ENCODE measurements around the gene LDB2.
"Not testable (repeated sequence)": the region's sequence is repeated elsewhere in the genome, so short reads cannot be mapped to it uniquely, and the experiment has no call there.

Gene LDB2

GRCh38 chr4:16646459-16646858 lies 252.0 kb downstream of the LDB2 start:
- DNase-seq (ENCODE audit: low read depth): no peak

GRCh38 chr4:16643893-16644292 lies 254.6 kb downstream of the LDB2 start:
- DNase-seq (ENCODE audit: low read depth): no peak

GRCh38 chr4:16642897-16643296 lies 255.5 kb downstream of the LDB2 start:
- no peak for DNase-seq (ENCODE audit: low read depth)

- DNase-seq (ENCODE audit: low read depth): no peak
Observed at GRCh38 chr4:16641971-16642370, 256.5 kb downstream of the LDB2 start.

- DNase-seq (ENCODE audit: low read depth): no peak
Observed at GRCh38 chr4:16636912-16637630, 261.4 kb downstream of the LDB2 start.

GRCh38 chr4:16636304-16636703 lies 262.1 kb downstream of the LDB2 start:
- DNase-seq (ENCODE audit: low read depth): no peak

GRCh38 chr4:16629274-16629673 lies 269.2 kb downstream of the LDB2 start:
- DNase-seq (ENCODE audit: low read depth): not testable (repeated sequence)

- not testable (repeated sequence) for DNase-seq (ENCODE audit: low read depth)
Observed at GRCh38 chr4:16628835-16629234, 269.6 kb downstream of the LDB2 start.

GRCh38 chr4:16627999-16628398 lies 270.4 kb downstream of the LDB2 start:
- no peak for DNase-seq (ENCODE audit: low read depth)

GRCh38 chr4:16626945-16627344 lies 271.5 kb downstream of the LDB2 start:
- DNase-seq (ENCODE audit: low read depth): no peak

- no peak for DNase-seq (ENCODE audit: low read depth)
Observed at GRCh38 chr4:16622826-16623225, 275.6 kb downstream of the LDB2 start.

GRCh38 chr4:16617435-16617834 lies 281.0 kb downstream of the LDB2 start:
- no peak for DNase-seq (ENCODE audit: low read depth)

- no peak for DNase-seq (ENCODE audit: low read depth)
Observed at GRCh38 chr4:16617011-16617410, 281.4 kb downstream of the LDB2 start.

- no peak for DNase-seq (ENCODE audit: low read depth)
Observed at GRCh38 chr4:16609170-16609758, 289.2 kb downstream of the LDB2 start.

- no peak for DNase-seq (ENCODE audit: low read depth)
Observed at GRCh38 chr4:16608611-16609125, 289.8 kb downstream of the LDB2 start.

GRCh38 chr4:16608123-16608522 lies 290.3 kb downstream of the LDB2 start:
- no peak for DNase-seq (ENCODE audit: low read depth)

GRCh38 chr4:16607241-16608066 lies 291.0 kb downstream of the LDB2 start:
- DNase-seq (ENCODE audit: low read depth): no peak

GRCh38 chr4:16606691-16607090 lies 291.8 kb downstream of the LDB2 start:
- no peak for DNase-seq (ENCODE audit: low read depth)

- DNase-seq (ENCODE audit: low read depth): no peak
Observed at GRCh38 chr4:16603178-16603577, 295.3 kb downstream of the LDB2 start.

- DNase-seq (ENCODE audit: low read depth): no peak
Observed at GRCh38 chr4:16598597-16599206, 299.7 kb downstream of the LDB2 start.

- no peak for DNase-seq (ENCODE audit: low read depth)
Observed at GRCh38 chr4:16597845-16598596, 300.4 kb downstream of the LDB2 start.

- no peak for DNase-seq (ENCODE audit: low read depth)
Observed at GRCh38 chr4:16597443-16597842, 301.0 kb downstream of the LDB2 start.

All from activated T-cell treated with anti-CD3 and anti-CD28 coated beads for 24 hours (primary cell).